Activated effector memory CD4-positive, alpha-beta T cell treated with anti-CD3 and anti-CD28 coated beads, Interleukin-2, amount 50 U/mL, for 16 hours (primary cell): ENCODE results near the gene MYRF.

Experiments
- DNase-seq: peaks from one replicate; pipeline ENCODE4 v3.0.0-alpha.2; 2020

Gene MYRF

GRCh38 chr11:61828379-61828628 is 75.9 kb downstream of the MYRF start:
- no peak for DNase-seq

GRCh38 chr11:61828629-61829407 is 76.4 kb downstream of the MYRF start:
- peak; percentile 64 for DNase-seq

GRCh38 chr11:61829806-61830205 is 77.4 kb downstream of the MYRF start:
- no peak for DNase-seq

- DNase-seq = no peak
These were observed 78.0 kb downstream of the MYRF start for GRCh38 chr11:61830237-61831105.

GRCh38 chr11:61832207-61832606 is 79.8 kb downstream of the MYRF start:
- DNase-seq = no peak

- DNase-seq = no peak
These were observed 80.3 kb downstream of the MYRF start for GRCh38 chr11:61832754-61833153.

GRCh38 chr11:61833471-61833870 is 81.0 kb downstream of the MYRF start:
- DNase-seq = no peak

GRCh38 chr11:61833926-61834277 is 81.5 kb downstream of the MYRF start:
- no peak for DNase-seq

GRCh38 chr11:61834278-61835048 is 82.0 kb downstream of the MYRF start:
- DNase-seq = peak; percentile 66

GRCh38 chr11:61836193-61836592 is 83.8 kb downstream of the MYRF start:
- no peak for DNase-seq

GRCh38 chr11:61837411-61838005 is 85.1 kb downstream of the MYRF start:
- no peak for DNase-seq
